HepG2 (cell line): ENCODE data around the gene SHANK3. TPM values are rescaled to one million over a fixed set of nuclear protein-coding genes. Genes with fewer than 3 reads are reported as not detected.

Source experiments
- CHD4 ChIP-seq: fragments of 200-600 bp; sonication (generic); IDR thresholded peaks from 2 replicates; pipeline ENCODE4 v1.7.0; 2017; ENCODE audit warnings: mild to moderate bottlenecking, low read length, borderline replicate concordance
- HOXA7 ChIP-seq: sonication (generic); formaldehyde crosslinking; IDR thresholded peaks from 2 replicates; pipeline ENCODE4 v1.8.1; 2022; ENCODE audit warnings: mild to moderate bottlenecking, missing genetic modification reagents, moderate library complexity
- MEIS1 ChIP-seq: sonication (generic); formaldehyde crosslinking; IDR thresholded peaks from 2 replicates; pipeline ENCODE4 v1.9.0; 2021; ENCODE audit warnings: mild to moderate bottlenecking, missing genetic modification reagents, moderate library complexity, borderline replicate concordance
- NCOA1 ChIP-seq: sonication (generic); formaldehyde crosslinking; IDR thresholded peaks from 2 replicates; pipeline ENCODE4 v1.9.0; 2021; ENCODE audit warnings: missing genetic modification reagents
- NCOR1 ChIP-seq: fragments of 200-600 bp; sonication (generic); IDR thresholded peaks from 2 replicates; pipeline ENCODE4 v1.7.0; 2017; ENCODE audit warnings: antibody characterized with exemption, low read length, borderline replicate concordance
- PRPF4 ChIP-seq: fragments of 200-400 bp; formaldehyde crosslinking; IDR thresholded peaks from 2 replicates; pipeline ENCODE4 v1.6.1; 2016; ENCODE audit warnings: low read length, low read depth; ENCODE audit not compliant: poor library complexity, severe bottlenecking
- SOX13 ChIP-seq, 3 experiments: fragments of 450-650 bp in 1 of 3; sonication (generic) in 1 of 3; formaldehyde crosslinking in 1 of 3; IDR thresholded peaks in 2 of 3; conservative IDR thresholded peaks in 1 of 3; 2 replicates each; pipeline versions ENCODE4 v1.5.0 to v1.6.1; 2016 to 2020; ENCODE audit warnings: antibody characterized with exemption in 1 of 3, mild to moderate bottlenecking in 1 of 3, missing compliant biosample characterization in 1 of 3, missing genetic modification reagents in 1 of 3, moderate library complexity in 1 of 3
- ZNF251 ChIP-seq: sonication (generic); formaldehyde crosslinking; IDR thresholded peaks from 2 replicates; pipeline ENCODE4 v1.9.0; 2021; ENCODE audit warnings: mild to moderate bottlenecking, missing genetic modification reagents
- ZNF616 ChIP-seq: sonication (generic); formaldehyde crosslinking; IDR thresholded peaks from 2 replicates; pipeline ENCODE4 v1.5.0; 2020; ENCODE audit warnings: low read depth, mild to moderate bottlenecking, missing genetic modification reagents
- ZNF749 ChIP-seq: sonication (generic); formaldehyde crosslinking; IDR thresholded peaks from 2 replicates; pipeline ENCODE4 v1.8.0; 2022; ENCODE audit warnings: mild to moderate bottlenecking, missing genetic modification reagents, moderate library complexity, borderline replicate concordance
- ZSCAN29 ChIP-seq: sonication (generic); formaldehyde crosslinking; conservative IDR thresholded peaks from 2 replicates; pipeline ENCODE4 v1.4.0; 2020; ENCODE audit warnings: mild to moderate bottlenecking, missing genetic modification reagents
- polyA plus RNA-seq, 8 experiments: library from polyadenylated mRNA; depleted of rRNA in 3 of 8; stranded (reverse) in 7 of 8; unstranded in 1 of 8; fragments of >200 nt; fragmentation: Illumina TruSeq in 4 of 8; extraction: Trizol in 4 of 8; gene quantifications; 2 replicates each; pipeline versions ENCODE4 v1.2.1 to v1.2.3, GENCODE V29; 2011 to 2016; ENCODE audit warnings: low read depth in 4 of 8, missing spikeins in 1 of 8, mixed read lengths in 1 of 8; ENCODE audit not compliant: insufficient read depth in 1 of 8
- total RNA-seq, 5 experiments: library from RNA; depleted of rRNA; stranded (reverse); fragments of >200 nt; fragmentation: Illumina TruSeq; extraction: Trizol; gene quantifications; 2 replicates each; pipeline ENCODE4 v1.2.3, GENCODE V29; 2016; ENCODE audit warnings: low read depth in 1 of 5
- TF ChIP-seq, protein P1 (sequence below): sonication (generic); formaldehyde crosslinking; IDR thresholded peaks from 2 replicates; pipeline ENCODE4 v1.4.0; 2020; ENCODE audit warnings: missing genetic modification reagents, borderline replicate concordance
- TF ChIP-seq, protein P2 (sequence below): IDR thresholded peaks from 2 replicates; pipeline ENCODE4 v1.6.1; 2016; ENCODE audit warnings: low read depth, control low read depth
- TF ChIP-seq, protein P3 (sequence below): sonication (generic); formaldehyde crosslinking; IDR thresholded peaks from 2 replicates; pipeline ENCODE4 v1.9.0; 2021; ENCODE audit warnings: missing genetic modification reagents, borderline replicate concordance
- TF ChIP-seq, protein P4 (sequence below): sonication (generic); formaldehyde crosslinking; IDR thresholded peaks from 2 replicates; pipeline ENCODE4 v1.4.0; 2020; ENCODE audit warnings: missing genetic modification reagents, mild to moderate bottlenecking, borderline replicate concordance

The SHANK3 gene
- total and polyA plus RNA-seq, 2 of the 13 experiments (the other 11 are each of a cell fraction or from before 2014, with no cell fraction given): 2.9 to 4.6 TPM

DNA sequence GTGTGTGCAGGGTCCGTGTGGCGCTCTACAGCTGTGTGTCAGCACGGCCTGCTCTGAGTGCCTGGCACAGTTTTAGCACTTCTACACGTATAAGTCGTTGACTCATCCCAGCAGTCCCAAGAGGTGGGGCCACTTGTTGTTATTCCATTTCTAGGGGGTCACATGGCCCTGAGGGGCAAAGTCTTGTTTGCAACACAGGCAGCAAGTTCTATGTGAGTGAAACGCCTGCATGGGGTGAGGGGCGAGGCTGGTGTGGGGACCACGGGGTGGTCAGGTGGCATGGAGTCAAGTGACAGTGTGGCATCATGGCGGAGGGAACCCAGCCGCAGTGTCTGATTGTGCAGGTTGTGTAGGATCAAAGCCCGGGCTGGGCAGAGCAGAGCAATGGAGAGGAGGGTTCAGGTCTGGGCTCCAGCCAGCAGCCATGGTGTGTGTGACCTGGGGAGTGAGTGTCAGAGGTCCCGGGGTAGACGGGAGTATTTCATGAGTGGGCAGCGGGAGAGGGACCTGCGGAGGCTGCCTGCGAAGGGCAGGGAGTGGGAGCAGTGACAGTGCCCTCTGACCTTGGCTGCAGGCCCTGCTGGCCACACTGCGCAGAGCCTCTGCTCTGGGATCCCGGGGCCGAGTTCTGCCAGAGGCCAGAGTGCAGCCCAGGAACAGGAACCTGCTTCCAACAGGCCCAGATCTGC, 27.9 kb downstream of the SHANK3 start (continued):
- TF ChIP-seq PRPF4 (no peak), HOXA7 (CRISPR knock-in tag) (no peak), MEIS1 (CRISPR knock-in tag) (no peak; the same call in 1 of the 2 replicates), ZNF749 (no peak), NCOR1 (peak; percentile 84), SOX13 (IDR thresholded peaks at IDR 0.05) (no peak), SOX13 (CRISPR knock-in tag; conservative IDR thresholded peaks at IDR 0.05 in 1 of 2, IDR thresholded peaks at IDR 0.05 in 1 of 2) (peak in 1 of 2 experiments; percentile 70; a peak in 2 of 4 replicates), ZSCAN29 (CRISPR knock-in tag) (no peak; the same call in 1 of the 2 replicates), CHD4 (no peak), ZNF251 (CRISPR knock-in tag) (no peak), NCOA1 (CRISPR knock-in tag) (no peak), ZNF616 (CRISPR knock-in tag) (peak; percentile 56; the same call in 1 of the 2 replicates)
- TF ChIP-seq, protein P1, sequence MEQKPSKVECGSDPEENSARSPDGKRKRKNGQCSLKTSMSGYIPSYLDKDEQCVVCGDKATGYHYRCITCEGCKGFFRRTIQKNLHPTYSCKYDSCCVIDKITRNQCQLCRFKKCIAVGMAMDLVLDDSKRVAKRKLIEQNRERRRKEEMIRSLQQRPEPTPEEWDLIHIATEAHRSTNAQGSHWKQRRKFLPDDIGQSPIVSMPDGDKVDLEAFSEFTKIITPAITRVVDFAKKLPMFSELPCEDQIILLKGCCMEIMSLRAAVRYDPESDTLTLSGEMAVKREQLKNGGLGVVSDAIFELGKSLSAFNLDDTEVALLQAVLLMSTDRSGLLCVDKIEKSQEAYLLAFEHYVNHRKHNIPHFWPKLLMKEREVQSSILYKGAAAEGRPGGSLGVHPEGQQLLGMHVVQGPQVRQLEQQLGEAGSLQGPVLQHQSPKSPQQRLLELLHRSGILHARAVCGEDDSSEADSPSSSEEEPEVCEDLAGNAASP (CRISPR knock-in tag): peak; percentile 61
- TF ChIP-seq, protein P2, sequence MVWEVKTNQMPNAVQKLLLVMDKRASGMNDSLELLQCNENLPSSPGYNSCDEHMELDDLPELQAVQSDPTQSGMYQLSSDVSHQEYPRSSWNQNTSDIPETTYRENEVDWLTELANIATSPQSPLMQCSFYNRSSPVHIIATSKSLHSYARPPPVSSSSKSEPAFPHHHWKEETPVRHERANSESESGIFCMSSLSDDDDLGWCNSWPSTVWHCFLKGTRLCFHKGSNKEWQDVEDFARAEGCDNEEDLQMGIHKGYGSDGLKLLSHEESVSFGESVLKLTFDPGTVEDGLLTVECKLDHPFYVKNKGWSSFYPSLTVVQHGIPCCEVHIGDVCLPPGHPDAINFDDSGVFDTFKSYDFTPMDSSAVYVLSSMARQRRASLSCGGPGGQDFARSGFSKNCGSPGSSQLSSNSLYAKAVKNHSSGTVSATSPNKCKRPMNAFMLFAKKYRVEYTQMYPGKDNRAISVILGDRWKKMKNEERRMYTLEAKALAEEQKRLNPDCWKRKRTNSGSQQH (CRISPR knock-in tag): peak; percentile 78; the same call in 1 of the 2 replicates
- TF ChIP-seq, protein P3, sequence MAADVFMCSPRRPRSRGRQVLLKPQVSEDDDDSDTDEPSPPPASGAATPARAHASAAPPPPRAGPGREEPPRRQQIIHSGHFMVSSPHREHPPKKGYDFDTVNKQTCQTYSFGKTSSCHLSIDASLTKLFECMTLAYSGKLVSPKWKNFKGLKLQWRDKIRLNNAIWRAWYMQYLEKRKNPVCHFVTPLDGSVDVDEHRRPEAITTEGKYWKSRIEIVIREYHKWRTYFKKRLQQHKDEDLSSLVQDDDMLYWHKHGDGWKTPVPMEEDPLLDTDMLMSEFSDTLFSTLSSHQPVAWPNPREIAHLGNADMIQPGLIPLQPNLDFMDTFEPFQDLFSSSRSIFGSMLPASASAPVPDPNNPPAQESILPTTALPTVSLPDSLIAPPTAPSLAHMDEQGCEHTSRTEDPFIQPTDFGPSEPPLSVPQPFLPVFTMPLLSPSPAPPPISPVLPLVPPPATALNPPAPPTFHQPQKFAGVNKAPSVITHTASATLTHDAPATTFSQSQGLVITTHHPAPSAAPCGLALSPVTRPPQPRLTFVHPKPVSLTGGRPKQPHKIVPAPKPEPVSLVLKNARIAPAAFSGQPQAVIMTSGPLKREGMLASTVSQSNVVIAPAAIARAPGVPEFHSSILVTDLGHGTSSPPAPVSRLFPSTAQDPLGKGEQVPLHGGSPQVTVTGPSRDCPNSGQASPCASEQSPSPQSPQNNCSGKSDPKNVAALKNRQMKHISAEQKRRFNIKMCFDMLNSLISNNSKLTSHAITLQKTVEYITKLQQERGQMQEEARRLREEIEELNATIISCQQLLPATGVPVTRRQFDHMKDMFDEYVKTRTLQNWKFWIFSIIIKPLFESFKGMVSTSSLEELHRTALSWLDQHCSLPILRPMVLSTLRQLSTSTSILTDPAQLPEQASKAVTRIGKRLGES (CRISPR knock-in tag): no peak
- TF ChIP-seq, protein P4, sequence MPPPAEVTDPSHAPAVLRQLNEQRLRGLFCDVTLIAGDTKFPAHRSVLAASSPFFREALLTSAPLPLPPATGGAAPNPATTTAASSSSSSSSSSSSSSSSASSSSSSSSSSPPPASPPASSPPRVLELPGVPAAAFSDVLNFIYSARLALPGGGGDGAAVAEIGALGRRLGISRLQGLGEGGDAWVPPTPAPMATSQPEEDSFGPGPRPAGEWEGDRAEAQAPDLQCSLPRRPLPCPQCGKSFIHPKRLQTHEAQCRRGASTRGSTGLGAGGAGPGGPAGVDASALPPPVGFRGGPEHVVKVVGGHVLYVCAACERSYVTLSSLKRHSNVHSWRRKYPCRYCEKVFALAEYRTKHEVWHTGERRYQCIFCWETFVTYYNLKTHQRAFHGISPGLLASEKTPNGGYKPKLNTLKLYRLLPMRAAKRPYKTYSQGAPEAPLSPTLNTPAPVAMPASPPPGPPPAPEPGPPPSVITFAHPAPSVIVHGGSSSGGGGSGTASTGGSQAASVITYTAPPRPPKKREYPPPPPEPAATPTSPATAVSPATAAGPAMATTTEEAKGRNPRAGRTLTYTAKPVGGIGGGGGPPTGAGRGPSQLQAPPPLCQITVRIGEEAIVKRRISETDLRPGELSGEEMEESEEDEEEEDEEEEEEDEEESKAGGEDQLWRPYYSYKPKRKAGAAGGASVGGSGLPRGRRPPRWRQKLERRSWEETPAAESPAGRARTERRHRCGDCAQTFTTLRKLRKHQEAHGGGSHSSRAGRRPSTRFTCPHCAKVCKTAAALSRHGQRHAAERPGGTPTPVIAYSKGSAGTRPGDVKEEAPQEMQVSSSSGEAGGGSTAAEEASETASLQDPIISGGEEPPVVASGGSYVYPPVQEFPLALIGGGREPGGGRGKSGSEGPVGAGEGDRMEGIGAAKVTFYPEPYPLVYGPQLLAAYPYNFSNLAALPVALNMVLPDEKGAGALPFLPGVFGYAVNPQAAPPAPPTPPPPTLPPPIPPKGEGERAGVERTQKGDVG (CRISPR knock-in tag): peak; percentile 80; the same call in 1 of the 2 replicates
